HG03442 (cell line): Measurements from ENCODE around the gene UTS2R.

Experiments
- ATAC-seq: cut with Tn5 transposase; IDR thresholded peaks from one replicate; pipeline ENCODE4 v1.9.1; 2021; ENCODE audit warnings: mild to moderate bottlenecking, moderate library complexity; ENCODE audit not compliant: unreplicated experiment

UTS2R gene

GRCh38 chr17:82371333-82372248 lies at the start of gene UTS2R:
Gene UTS2R (plus strand): TSS chr17:82371765. CDS start chr17:82374325, 2,560 bp downstream.
- ATAC-seq: no peak

GRCh38 chr17:82321947-82322466 lies 49.6 kb upstream of the UTS2R start:
- no peak for ATAC-seq

DNA sequence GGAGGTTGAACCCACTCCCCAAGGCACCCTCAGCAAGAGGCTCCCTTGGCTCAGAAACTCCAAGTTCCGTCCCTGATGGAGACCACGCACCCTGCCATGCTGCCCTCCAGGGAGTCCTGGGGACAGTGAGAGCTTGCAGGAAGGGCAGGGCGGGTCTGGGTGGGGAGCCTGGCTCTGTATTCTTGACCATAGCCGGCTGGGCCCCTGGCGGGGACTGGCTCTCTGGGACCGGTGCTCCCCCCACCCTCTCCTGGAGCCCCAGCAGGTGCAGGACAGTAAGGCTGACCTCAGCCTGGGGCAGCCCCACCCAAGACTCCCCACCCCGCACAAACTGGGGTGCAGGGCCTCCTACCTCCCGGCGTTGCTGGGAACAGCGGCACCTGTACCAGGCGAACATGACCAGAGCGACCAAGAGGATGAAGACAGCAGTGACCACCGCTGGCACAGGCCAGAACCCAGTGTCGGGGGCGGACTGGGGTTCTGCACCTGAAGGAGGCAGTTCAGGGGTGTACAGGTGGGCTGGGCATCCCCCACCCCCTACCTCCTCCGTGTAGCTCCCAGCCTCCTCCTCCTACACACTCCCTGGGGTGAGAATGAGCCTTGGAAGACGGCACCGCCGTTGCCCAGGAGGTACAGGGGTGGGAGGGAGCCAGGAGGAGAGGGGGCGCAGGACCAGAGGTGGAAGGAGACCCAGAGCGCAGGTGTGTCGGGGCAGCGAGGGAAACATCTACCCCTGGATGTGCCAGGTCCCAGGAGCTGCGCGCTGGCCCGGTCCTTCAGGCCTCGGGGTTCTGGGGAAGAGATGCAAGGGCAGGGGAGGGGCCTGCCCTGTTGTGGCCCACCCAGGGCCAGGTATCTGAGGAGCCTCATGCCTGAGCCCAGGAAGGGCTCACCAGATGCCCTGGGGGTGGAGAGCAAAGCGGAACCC lies 48.8 kb upstream of the UTS2R start:
- no peak for ATAC-seq

DNA sequence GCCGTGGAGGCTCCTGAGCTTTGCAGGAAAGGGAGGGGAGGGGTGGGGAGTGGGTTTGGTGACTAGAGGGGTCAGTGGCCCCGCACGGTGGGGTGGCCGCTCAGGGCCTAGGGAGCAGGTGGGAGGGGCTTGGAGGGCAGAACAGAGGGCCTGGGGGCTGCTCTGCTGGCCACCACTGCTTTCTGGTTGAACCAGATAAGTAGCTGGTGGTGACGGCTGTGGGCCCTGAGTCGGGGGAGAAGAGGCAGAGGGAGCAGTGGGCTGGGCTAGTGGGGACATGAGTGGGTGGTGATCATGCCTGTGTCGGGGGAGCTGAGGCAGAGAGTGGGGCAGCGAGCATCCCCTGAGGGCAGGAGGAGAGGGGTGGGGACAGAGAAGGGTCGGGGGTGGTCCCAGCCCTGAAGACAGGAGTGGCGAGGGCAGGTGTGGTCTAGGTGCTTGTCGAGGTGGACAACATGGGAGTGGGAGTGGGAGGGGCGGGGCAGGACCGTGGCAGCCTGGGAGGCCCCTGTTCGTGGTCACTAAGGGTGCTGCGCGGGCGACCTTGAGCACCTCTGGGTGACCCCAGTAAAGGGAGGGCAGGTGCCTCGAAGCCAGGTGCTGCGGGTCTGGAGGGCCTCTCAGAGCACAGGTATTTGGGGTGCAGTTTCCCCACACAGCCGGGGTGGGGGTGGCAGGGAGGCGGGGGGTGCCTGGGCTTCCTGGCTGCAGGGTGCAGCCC lies 47.9 kb upstream of the UTS2R start:
- ATAC-seq: no peak

- no peak for ATAC-seq
Observed at GRCh38 chr17:82324566-82325285, 46.8 kb upstream of the UTS2R start.

GRCh38 chr17:82325286-82326180 lies 46.0 kb upstream of the UTS2R start:
- ATAC-seq: no peak

- ATAC-seq: no peak
Observed at GRCh38 chr17:82327289-82327688, 44.3 kb upstream of the UTS2R start.

DNA sequence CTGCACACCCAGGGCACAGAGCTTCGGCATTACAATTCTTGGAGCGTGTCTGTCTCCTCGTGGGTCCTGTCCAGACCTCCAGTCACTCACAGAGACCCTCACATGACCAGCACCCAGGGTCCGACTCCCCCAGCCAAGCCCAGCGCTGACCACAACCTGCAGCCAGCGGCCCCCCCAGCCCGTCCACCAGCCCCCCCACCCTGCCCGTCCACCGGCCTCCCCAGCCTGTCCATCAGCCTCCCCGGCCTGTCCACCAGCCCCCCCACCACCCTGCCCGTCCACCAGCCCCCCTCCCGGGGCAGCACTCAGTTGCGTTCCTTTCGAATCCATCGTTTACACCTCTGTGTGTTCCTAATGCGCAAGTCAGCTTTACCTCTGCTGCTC lies 43.8 kb upstream of the UTS2R start:
- no peak for ATAC-seq

- no peak for ATAC-seq
Observed at GRCh38 chr17:82328141-82328993, 43.2 kb upstream of the UTS2R start.

DNA sequence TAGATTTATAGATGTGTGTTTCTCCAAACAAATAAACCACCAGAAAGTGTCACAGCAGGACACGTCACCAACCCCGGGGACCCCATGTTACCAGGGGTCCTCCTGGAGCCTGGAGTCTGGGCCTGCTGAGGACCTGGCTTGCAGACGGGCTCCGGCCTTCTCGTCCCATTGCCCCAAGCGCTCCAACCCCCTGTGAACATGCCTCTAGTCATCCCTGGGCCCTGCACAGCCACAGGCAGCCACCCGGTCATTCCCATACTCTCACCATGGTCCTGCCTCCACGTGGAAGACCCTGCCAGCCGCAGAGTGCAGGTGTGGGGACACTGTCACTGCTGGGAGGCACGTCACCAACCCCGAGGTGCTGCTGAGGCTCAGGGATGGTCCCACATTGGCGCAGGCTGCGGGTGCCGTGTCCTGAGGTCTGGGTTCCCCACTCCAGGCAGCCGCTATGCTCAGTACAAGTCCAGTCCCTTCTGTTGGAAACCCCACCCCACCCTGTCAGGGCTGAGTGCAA lies 42.5 kb upstream of the UTS2R start:
- no peak for ATAC-seq

GRCh38 chr17:82329683-82330321 lies 41.8 kb upstream of the UTS2R start:
- ATAC-seq: no peak

DNA sequence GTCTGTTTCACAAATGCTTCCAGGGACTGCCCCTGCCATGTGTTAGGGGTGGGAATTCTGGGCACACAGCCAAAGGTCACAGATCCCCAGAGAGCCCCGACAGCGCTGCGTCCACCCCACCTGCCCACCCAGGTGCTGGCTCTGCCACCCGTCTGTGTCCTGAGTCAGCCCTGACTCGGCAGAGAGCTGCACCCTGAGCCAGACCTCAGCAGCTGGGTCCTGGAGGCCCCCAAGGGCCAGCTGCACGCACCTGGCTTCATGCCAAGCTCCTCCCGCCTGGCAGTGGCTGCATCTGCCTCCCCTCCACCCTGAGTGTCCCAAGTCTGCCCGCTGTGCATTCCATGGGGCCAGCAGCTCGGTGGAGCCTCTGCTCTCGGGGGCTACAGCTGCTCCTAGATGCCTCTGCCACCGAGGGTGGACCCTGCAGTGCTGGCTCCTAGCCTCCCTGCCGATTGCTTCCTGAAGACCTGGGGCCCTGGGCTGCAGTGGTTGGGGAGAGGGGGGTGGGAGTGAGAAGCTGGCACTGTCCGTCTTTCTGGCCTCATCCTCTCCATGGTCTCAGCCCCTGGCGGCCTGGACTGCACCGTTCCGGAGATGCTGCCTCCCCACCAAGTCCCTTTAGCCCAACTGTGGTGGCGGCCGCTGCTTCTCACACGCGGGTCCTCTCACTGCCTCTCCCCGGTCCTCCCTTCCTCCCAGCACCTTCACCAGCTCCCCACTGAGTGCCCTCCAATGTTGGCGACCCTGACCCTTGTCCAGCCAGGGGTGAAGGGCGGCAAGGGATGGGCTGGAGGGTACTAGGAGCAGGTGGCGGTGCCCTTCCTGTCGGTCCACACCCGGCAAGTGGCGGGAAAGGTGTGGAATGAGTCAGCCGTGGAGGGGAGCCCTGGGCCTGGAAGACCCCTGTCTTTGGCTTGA lies 41.0 kb upstream of the UTS2R start:
- ATAC-seq: no peak

DNA sequence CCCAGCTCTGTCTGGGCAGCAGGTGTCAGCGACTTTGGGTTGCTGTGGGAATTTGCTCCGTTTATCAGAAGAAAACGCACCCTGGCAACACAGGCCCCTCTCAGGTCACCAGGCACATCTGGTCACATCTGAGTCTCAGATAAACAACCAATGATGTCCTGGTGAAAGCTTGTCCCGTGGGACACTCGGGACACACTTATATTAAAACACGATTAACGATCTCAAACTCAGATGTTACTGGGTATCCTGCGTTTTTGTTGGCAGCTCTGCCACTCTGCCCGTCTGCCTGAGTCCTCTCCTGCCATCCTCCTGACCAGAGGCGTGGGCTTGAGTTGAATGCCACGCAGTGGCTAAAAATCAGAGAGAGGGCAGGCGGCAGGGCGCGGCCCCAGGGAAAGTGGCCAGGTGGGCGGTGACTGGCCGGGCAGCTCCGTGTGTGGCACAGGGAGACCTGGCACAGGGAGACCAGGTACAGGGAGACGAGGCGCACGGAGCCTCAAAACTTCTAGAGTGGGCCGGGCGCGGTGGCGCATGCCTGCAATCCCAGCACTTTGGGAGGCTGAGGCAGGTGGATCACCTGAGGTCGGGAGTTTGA lies 40.1 kb upstream of the UTS2R start:
- no peak for ATAC-seq

GRCh38 chr17:82332669-82333278 lies 38.8 kb upstream of the UTS2R start:
- ATAC-seq: no peak

DNA sequence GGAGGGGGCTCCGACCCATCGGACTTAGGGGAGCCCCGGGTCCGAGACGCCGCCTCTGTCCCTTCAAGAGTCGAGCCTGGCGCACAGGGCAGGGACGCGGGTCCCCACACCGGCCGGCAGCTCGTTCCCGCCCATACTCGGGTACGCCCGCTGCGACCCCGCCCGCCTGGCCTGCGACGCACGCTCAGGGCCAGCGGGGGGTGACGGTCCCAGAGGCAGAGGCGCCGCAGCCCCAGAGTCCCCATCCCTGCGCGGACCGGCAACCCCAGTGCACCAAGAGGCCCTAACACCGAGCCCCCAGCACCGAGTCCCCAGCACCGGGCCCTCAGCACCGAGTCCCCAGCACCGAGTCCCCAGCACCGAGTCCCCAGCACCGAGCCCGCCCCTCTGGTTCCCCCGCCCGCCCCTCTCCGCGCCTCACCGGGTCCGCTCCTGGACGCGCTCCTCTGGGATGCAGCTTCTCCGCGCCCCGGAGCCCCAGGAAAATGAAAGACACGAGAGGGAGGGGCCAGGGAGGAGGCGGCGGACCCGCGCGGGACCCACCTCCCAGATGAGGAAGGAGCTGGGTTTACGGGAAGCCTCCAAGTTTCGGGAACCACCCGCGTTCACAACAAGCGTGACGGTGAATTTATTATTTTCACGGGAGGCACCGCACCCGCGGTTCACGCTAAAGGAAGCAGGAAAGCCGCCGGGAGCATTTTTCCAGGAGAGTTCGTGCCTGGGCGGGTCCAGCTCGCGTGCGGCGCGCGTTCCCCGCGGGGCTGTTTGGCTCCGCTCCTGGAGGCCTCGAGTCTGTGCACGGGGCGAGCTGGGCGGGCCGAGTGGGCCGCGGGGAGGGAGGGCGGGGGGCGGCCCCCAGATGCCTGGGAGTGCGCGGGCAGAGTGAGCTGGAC lies 38.0 kb upstream of the UTS2R start, which contains the start of gene SECTM1:
SECTM1 (minus strand) TSS at position 488 of the 893 bp plus-strand sequence. CDS start 6,526 bp downstream, outside the sequence.
- no peak for ATAC-seq
